Heart right ventricle (tissue), 16 donors: ENCODE measurements around the gene KIAA0408. TPM values are rescaled to one million over a fixed set of nuclear protein-coding genes. Genes with fewer than 3 reads are reported as not detected.

Experiments used
- ATAC-seq, 8 donors: fragments of 200-7000 bp; cut with Tn5 transposase; one replicate each; pipeline ENCODE4 v1.9.1; 2020; ENCODE audit warnings: mild to moderate bottlenecking in 8 of 8, moderate library complexity in 8 of 8, moderate number of reproducible peaks in 1 of 8
- DNase-seq, 2 donors: peaks; one replicate each; pipeline ENCODE4 v3.0.0-alpha.2; 2020
- H3K27ac ChIP-seq, 10 donors: fragments of 200-600 bp; sonication (generic) in 2 of 10; one replicate each; pipeline versions ENCODE4 v1.5.0 to v1.8.0; 2020 to 2022; ENCODE audit warnings: mild to moderate bottlenecking in 3 of 10
- H3K27me3 ChIP-seq, 7 donors: fragments of 200-600 bp; one replicate each; pipeline ENCODE4 v1.8.0; 2021 to 2022; ENCODE audit warnings: mild to moderate bottlenecking in 2 of 7
- H3K36me3 ChIP-seq, 9 donors: fragments of 200-600 bp; sonication (generic) in 1 of 9; one replicate each; pipeline versions ENCODE4 v1.5.0 to v1.8.0; 2020 to 2022; ENCODE audit warnings: mild to moderate bottlenecking in 2 of 9
- H3K4me1 ChIP-seq, 9 donors: fragments of 200-600 bp; sonication (generic) in 1 of 9; one replicate each; pipeline versions ENCODE4 v1.5.0 to v1.8.0; 2020 to 2022; ENCODE audit warnings: mild to moderate bottlenecking in 4 of 9
- H3K4me3 ChIP-seq, 10 donors: fragments of 200-600 bp; sonication (generic) in 2 of 10; one replicate each; pipeline versions ENCODE4 v1.5.0 to v1.8.0; 2020 to 2022; ENCODE audit warnings: mild to moderate bottlenecking in 7 of 10, moderate library complexity in 2 of 10
- H3K9me3 ChIP-seq, 11 donors: fragments of 200-600 bp in 10 of 11; sonication (generic) in 2 of 11; one replicate each; pipeline versions ENCODE4 v1.5.0 to v1.8.0; 2013 to 2022; ENCODE audit warnings: mild to moderate bottlenecking in 2 of 11, control low read depth in 1 of 11, moderate library complexity in 1 of 11
- CTCF ChIP-seq, 9 donors: fragments of 200-600 bp; sonication (generic) in 2 of 9; IDR thresholded peaks; one replicate each; pipeline versions ENCODE4 v1.5.0 to v1.8.0; 2021 to 2022; ENCODE audit warnings: antibody characterized with exemption in 9 of 9, mild to moderate bottlenecking in 5 of 9, moderate library complexity in 1 of 9
- WGBS, 2 donors: extraction: QIAGEN DNeasy Blood & Tissue Kit; methylation state at CpG; one replicate each; pipeline ENCODE4 v1.1.7; 2013; ENCODE audit warnings: inconsistent platforms in 1 of 2; 5-methylcytosine and 5-hydroxymethylcytosine counted together
- intact Hi-C, 10 donors: fragments of 100-400 bp; cut with DNase I; formaldehyde crosslinking; loops; one replicate each; pipeline versions ENCODE4 v1.11.1 to v1.14.2; 2022
- polyA plus RNA-seq, 2 donors: library from polyadenylated mRNA; stranded (reverse); fragments of 200-250 nt; gene quantifications; one replicate each; pipeline ENCODE4 v1.2.3, GENCODE V29; 2013
- total RNA-seq, 10 donors: library from RNA; stranded (reverse); fragmentation: NEBNext Ultra II Directional in 3 of 10; extraction: Animal tissue kit (Norgen Biotek cat#: 25700) in 3 of 10; gene quantifications; one replicate each; pipeline versions ENCODE4 v1.2.1 to v1.2.4, GENCODE V29; 2021 to 2023
- donor health status: Arrhythmogenic right ventricular cardiomyopathy.
- donor health status: ischemic (EF 13 %, LVEDD 7.1; RV severe dilation, severe dysfunction).
- donor health status: healthy with polysubstance abuse.
- donor health status: DM: no; HTN: yes; CAD: no.
- donor health status: DM: no; HTN: no; CAD: no.
- donor health status: ischemic (EF 25% LVEDD 6.9; RV normal size, moderate dysfunction).
- donor health status: ischemic (EF 25% LVEDD 5.7; RV mildly dilated, moderate dysfunction).
- donor health status: healthy.
- donor health status: DM: yes; HTN: yes; CAD: no.
- donor health status: Ischemic cardiomyopathy.
- donor health status: ischemic (EF 35%, LVEDD 5.7; RV mildly dilated, moderate dysfunction).
- donor health status: nonischemic (EF 11% LVEDD 7.7; RV severe dilation, severe dysfunction).
- donor health status: DM: yes; HTN: yes; CAD: no.
- donor health status: PGD.
- donor health status: ischemic (EF 29% LVEDD 5.4; RV normal size, mild dysfunction).
- donor health status: nonischemic (EF 23%, LVEDD 6.1; RV moderate dilation, normal function).

KIAA0408 gene
- total and polyA plus RNA-seq, 12 donors = 0.27 to 3.2 (median 1.3) TPM

- Histone ChIP-seq H3K9me3 (no peaks in the 10 kb centered on the region), H3K36me3 (no peaks in the 10 kb centered on the region), H3K4me1 (no peaks in the 10 kb centered on the region), H3K27ac (no peak overlapping the region), H3K4me3 (no peak overlapping the region), H3K27me3 (peaks cover 0 to 4% (median 0%) of the 10 kb centered on the region in 7 donors)
- no peak for ATAC-seq
- no peak for TF ChIP-seq CTCF (IDR thresholded peaks at IDR 0.05)
- WGBS, 2 donors = 90 to 97% methylated on average over 1 of the region's 1 CpG
- intact Hi-C loops = no loop called here
- DNase-seq = no peak
Observed at GRCh38 chr6:127496471-127496870, 37.3 kb upstream of the KIAA0408 start.

- peaks cover 0 to 3% (median 0%) of the 10 kb centered on the region in 7 donors for H3K27me3 ChIP-seq
- no peak for TF ChIP-seq CTCF (IDR thresholded peaks at IDR 0.05)
- DNase-seq (no peak), ATAC-seq (no peak)
- intact Hi-C loops = no loop called here
- H3K36me3 ChIP-seq = peaks cover 0 to 11% (median 0%) of the 10 kb centered on the region in 9 donors
- H3K9me3 ChIP-seq = peaks cover 0 to 7% (median 0%) of the 10 kb centered on the region in 11 donors
- H3K27ac ChIP-seq = no peak overlapping the region
- no peaks in the 10 kb centered on the region for H3K4me1 ChIP-seq
- H3K4me3 ChIP-seq = no peak overlapping the region
Observed at GRCh38 chr6:127494240-127494767, 35.1 kb upstream of the KIAA0408 start.

GRCh38 chr6:127489248-127489647, 30.1 kb upstream of the KIAA0408 start:
- DNase-seq = no peak
- intact Hi-C loops = no loop called here
- no peak overlapping the region for H3K27ac ChIP-seq
- 75 to 79% methylated on average over 1 of the region's 1 CpG for WGBS, 2 donors
- no peak for ATAC-seq
- H3K27me3 ChIP-seq = no peaks in the 10 kb centered on the region
- peaks cover 0 to 6% (median 0%) of the 10 kb centered on the region in 9 donors for H3K4me1 ChIP-seq
- H3K36me3 ChIP-seq = peaks cover 0 to 11% (median 0%) of the 10 kb centered on the region in 9 donors
- no peak for TF ChIP-seq CTCF (IDR thresholded peaks at IDR 0.05)
- no peak overlapping the region for H3K4me3 ChIP-seq
- peaks cover 0 to 7% (median 0%) of the 10 kb centered on the region in 11 donors for H3K9me3 ChIP-seq

- H3K4me1 ChIP-seq = peaks cover 0 to 14% (median 0%) of the 10 kb centered on the region in 9 donors
- TF ChIP-seq CTCF (IDR thresholded peaks at IDR 0.05) = no peak
- WGBS, 2 donors = 87 to 94% methylated on average over 3 of the region's 3 CpGs
- intact Hi-C loops = no loop called here
- H3K27ac ChIP-seq = no peak overlapping the region
- DNase-seq = no peak
- ATAC-seq = no peak
- H3K9me3 ChIP-seq = peaks cover 0 to 7% (median 0%) of the 10 kb centered on the region in 11 donors
- H3K27me3 ChIP-seq = no peaks in the 10 kb centered on the region
- peaks cover 0 to 11% (median 0%) of the 10 kb centered on the region in 9 donors for H3K36me3 ChIP-seq
- H3K4me3 ChIP-seq = no peak overlapping the region
Observed at GRCh38 chr6:127486934-127487333, 27.7 kb upstream of the KIAA0408 start.
